GM12864 (cell line): ENCODE measurements around the gene CSGALNACT2.

Source experiments
- DNase-seq: peaks from one replicate; pipeline ENCODE4 v3.0.0-alpha.2; 2011; ENCODE audit warnings: low read depth
- H3K4me3 ChIP-seq: 2 replicates; pipeline ENCODE4 v1.5.1; 2011; ENCODE audit warnings: mild to moderate bottlenecking, low read depth, low read length, control low read depth
- TF ChIP-seq, protein P1 (sequence below): IDR thresholded peaks from 2 replicates; pipeline ENCODE4 v1.5.1; 2011; ENCODE audit warnings: low read depth, mild to moderate bottlenecking, moderate library complexity, low read length, control low read depth, inconsistent platforms; ENCODE audit errors: missing control alignments

Gene CSGALNACT2

DNA sequence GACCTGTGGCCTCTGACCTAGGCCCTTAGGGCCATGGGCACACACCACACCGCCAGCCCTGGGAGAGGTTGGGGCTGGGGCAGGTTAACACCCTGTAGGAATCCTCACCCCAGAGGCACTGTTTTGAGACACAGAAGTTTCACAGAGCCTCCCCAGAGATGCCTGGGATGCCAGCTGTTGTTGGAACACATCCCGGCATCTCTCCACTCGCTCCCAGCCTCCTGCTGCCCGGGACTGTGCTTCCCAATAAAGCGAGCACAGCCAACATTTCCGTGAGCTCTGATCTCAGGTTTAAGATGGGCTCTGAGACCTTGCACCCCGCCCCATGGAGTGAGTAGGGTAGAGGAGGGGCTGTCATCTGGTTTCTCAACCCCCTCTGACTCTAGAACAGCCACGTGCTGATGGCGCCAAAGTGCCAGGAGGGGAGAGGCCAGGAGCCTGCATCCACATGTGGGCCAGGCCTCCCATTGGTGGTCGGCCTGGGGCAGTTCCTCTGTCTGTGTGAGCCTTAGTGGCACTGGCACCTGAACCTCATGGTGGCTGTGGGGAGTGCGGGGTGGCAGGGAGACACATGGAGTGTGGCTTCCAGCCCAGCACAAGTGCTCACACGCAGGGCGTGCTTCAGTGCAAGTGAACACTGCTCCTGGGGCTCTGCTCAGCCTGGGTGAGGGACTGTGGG is 73.9 kb downstream of the CSGALNACT2 start:
- H3K4me3 ChIP-seq: no peak overlapping the region

GRCh38 chr10:43214071-43214955 is 76.1 kb downstream of the CSGALNACT2 start:
- DNase-seq: no peak
- TF ChIP-seq, protein P1, sequence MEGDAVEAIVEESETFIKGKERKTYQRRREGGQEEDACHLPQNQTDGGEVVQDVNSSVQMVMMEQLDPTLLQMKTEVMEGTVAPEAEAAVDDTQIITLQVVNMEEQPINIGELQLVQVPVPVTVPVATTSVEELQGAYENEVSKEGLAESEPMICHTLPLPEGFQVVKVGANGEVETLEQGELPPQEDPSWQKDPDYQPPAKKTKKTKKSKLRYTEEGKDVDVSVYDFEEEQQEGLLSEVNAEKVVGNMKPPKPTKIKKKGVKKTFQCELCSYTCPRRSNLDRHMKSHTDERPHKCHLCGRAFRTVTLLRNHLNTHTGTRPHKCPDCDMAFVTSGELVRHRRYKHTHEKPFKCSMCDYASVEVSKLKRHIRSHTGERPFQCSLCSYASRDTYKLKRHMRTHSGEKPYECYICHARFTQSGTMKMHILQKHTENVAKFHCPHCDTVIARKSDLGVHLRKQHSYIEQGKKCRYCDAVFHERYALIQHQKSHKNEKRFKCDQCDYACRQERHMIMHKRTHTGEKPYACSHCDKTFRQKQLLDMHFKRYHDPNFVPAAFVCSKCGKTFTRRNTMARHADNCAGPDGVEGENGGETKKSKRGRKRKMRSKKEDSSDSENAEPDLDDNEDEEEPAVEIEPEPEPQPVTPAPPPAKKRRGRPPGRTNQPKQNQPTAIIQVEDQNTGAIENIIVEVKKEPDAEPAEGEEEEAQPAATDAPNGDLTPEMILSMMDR: no peak
- H3K4me3 ChIP-seq: no peak overlapping the region

More for the DNA sequence above, 73.9 kb downstream of the CSGALNACT2 start:
- no peak for DNase-seq
- TF ChIP-seq, protein P1: no peak

DNA sequence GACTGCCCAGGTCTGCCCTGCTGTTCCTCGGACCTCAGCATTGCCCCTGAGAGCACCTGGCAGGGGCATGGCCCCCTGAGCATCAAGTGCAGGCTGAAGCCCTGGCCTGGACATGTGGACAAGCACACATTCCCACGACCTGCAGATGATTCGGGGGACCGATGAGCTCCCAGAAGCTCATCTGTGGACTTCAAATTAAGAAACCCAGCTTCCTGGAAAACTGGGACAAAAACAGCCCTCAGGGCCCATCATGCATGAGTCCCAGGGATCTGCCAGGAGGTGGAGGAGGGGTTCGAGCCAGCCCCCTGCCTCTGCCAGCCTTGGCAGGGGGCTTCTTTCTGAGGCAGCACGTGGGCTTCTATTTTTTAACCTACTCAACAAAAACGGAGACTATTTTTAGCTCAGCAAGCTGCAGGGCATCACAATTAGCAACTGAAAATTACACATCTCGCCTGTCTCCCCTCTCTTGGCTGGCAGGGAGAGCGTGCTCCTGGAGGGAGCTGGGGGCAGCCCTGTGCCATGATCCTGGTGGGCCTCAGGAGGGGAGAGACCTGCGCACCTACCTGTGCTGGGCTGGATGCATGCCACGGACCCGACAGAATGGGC is 76.8 kb downstream of the CSGALNACT2 start:
- TF ChIP-seq, protein P1: no peak
- no peak for DNase-seq
- no peak overlapping the region for H3K4me3 ChIP-seq

GRCh38 chr10:43215758-43216455 is 77.7 kb downstream of the CSGALNACT2 start:
- TF ChIP-seq, protein P1: no peak
- no peak for DNase-seq
- H3K4me3 ChIP-seq: no peak overlapping the region

- no peak for DNase-seq
- TF ChIP-seq, protein P1: no peak
These were observed 78.8 kb downstream of the CSGALNACT2 start for GRCh38 chr10:43216931-43217562.

GRCh38 chr10:43217563-43218205 is 79.4 kb downstream of the CSGALNACT2 start:
- TF ChIP-seq, protein P1: no peak
- H3K4me3 ChIP-seq: no peak overlapping the region
- DNase-seq: no peak

More at GRCh38 chr10:43216931-43217562, 78.8 kb downstream of the CSGALNACT2 start:
- no peak overlapping the region for H3K4me3 ChIP-seq
